Gastrocnemius medialis (tissue), 4 donors: ENCODE data around the gene PARN.

Source experiments
- POLR2A ChIP-seq, 2 donors: fragments of 450-650 bp; IDR thresholded peaks; one replicate each; pipeline ENCODE4 v1.6.1; 2017; ENCODE audit warnings: antibody characterized with exemption in 2 of 2, mild to moderate bottlenecking in 2 of 2, moderate library complexity in 2 of 2
- TF ChIP-seq, protein P1 (sequence below), 5 experiments: fragments of 450-650 bp in 3 of 5; fragments of 200-600 bp in 2 of 5; sonication (generic) in 2 of 5; IDR thresholded peaks in 4 of 5; conservative IDR thresholded peaks in 1 of 5; 1 replicate in 4 of 5; 2 replicates in 1 of 5; pipeline ENCODE4 v1.5.1; 2016 to 2019; ENCODE audit warnings: antibody characterized with exemption in 5 of 5, mild to moderate bottlenecking in 3 of 5, moderate library complexity in 3 of 5

GRCh38 chr16:14399378-14400284 is 230.4 kb downstream of the PARN start:
- no peak for TF ChIP-seq POLR2A (IDR thresholded peaks at IDR 0.05)
- TF ChIP-seq, protein P1, sequence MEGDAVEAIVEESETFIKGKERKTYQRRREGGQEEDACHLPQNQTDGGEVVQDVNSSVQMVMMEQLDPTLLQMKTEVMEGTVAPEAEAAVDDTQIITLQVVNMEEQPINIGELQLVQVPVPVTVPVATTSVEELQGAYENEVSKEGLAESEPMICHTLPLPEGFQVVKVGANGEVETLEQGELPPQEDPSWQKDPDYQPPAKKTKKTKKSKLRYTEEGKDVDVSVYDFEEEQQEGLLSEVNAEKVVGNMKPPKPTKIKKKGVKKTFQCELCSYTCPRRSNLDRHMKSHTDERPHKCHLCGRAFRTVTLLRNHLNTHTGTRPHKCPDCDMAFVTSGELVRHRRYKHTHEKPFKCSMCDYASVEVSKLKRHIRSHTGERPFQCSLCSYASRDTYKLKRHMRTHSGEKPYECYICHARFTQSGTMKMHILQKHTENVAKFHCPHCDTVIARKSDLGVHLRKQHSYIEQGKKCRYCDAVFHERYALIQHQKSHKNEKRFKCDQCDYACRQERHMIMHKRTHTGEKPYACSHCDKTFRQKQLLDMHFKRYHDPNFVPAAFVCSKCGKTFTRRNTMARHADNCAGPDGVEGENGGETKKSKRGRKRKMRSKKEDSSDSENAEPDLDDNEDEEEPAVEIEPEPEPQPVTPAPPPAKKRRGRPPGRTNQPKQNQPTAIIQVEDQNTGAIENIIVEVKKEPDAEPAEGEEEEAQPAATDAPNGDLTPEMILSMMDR (IDR thresholded peaks at IDR 0.05 in 4 of 5, conservative IDR thresholded peaks at IDR 0.05 in 1 of 5), result no peak
